Vagina (tissue), 2 donors: Measurements from ENCODE around the gene LAMB4. TPM values are rescaled to one million over a fixed set of nuclear protein-coding genes. Genes with fewer than 3 reads are reported as not detected.

ENCODE experiments used
- DNase-seq, 2 donors: peaks; one replicate each; pipeline ENCODE4 v3.0.0-alpha.2; 2017; ENCODE audit errors: extremely low spot score in 2 of 2
- H3K27ac ChIP-seq: fragments of 200-600 bp; sonication (generic); one replicate; pipeline ENCODE4 v1.5.1; 2019
- H3K27me3 ChIP-seq: fragments of 200-600 bp; sonication (generic); one replicate; pipeline ENCODE4 v1.5.1; 2019
- H3K36me3 ChIP-seq, 2 donors: fragments of 200-600 bp; sonication (generic); one replicate each; pipeline ENCODE4 v1.5.1; 2017 to 2019
- H3K4me1 ChIP-seq: fragments of 200-600 bp; sonication (generic); one replicate; pipeline ENCODE4 v1.5.1; 2019
- H3K4me3 ChIP-seq, 2 donors: fragments of 200-600 bp; sonication (generic); 1 replicate in 1 of 2; 2 replicates in 1 of 2; pipeline ENCODE4 v1.5.1; 2016 to 2019
- H3K9me3 ChIP-seq: fragments of 200-600 bp; sonication (generic); one replicate; pipeline ENCODE4 v1.5.1; 2019
- CTCF ChIP-seq, 3 experiments: fragments of 450-650 bp in 2 of 3; fragments of 200-600 bp in 1 of 3; sonication (generic) in 1 of 3; IDR thresholded peaks; one replicate each; pipeline ENCODE4 v1.5.1; 2017 to 2019; ENCODE audit warnings: antibody characterized with exemption in 3 of 3, mild to moderate bottlenecking in 2 of 3, moderate library complexity in 2 of 3
- POLR2A ChIP-seq, 2 donors: fragments of 450-650 bp; IDR thresholded peaks; one replicate each; pipeline ENCODE4 v1.6.1; 2017; ENCODE audit warnings: antibody characterized with exemption in 2 of 2, mild to moderate bottlenecking in 2 of 2, moderate library complexity in 2 of 2
- POLR2AphosphoS5 ChIP-seq, 2 donors: sonication (generic); formaldehyde crosslinking; IDR thresholded peaks; one replicate each; pipeline ENCODE4 v1.9.0; 2017; ENCODE audit warnings: antibody characterized with exemption in 2 of 2, mild to moderate bottlenecking in 2 of 2, low read depth in 1 of 2; ENCODE audit not compliant: insufficient read depth in 1 of 2
- intact Hi-C: fragments of 100-400 bp; cut with DNase I; formaldehyde crosslinking; loops from one replicate; pipeline ENCODE4 v1.15.1; 2023
- total RNA-seq: library from RNA; depleted of rRNA; stranded (reverse); fragments of >200 nt; gene quantifications from one replicate; pipeline ENCODE4 v1.2.3, GENCODE V29; 2016

Gene LAMB4
- total RNA-seq, 1 donor from 2014 or later = 0.74 TPM

- Histone ChIP-seq H3K36me3 (no peaks in the 10 kb centered on the region), H3K27ac (no peak overlapping the region), H3K9me3 (no peaks in the 10 kb centered on the region), H3K27me3 (no peaks in the 10 kb centered on the region), H3K4me1 (no peaks in the 10 kb centered on the region), H3K4me3 (no peak overlapping the region)
- intact Hi-C loops = no loop called here
- DNase-seq = no peak
- TF ChIP-seq CTCF (IDR thresholded peaks at IDR 0.05) (no peak), POLR2A (IDR thresholded peaks at IDR 0.05) (no peak), POLR2AphosphoS5 (IDR thresholded peaks at IDR 0.05; ENCODE audit: insufficient read depth in 1 of 2, low read depth in 1 of 2) (no peak)
These were observed 27.6 kb upstream of the LAMB4 start for GRCh38 chr7:108157606-108158335.

GRCh38 chr7:108156897-108157605 is 26.9 kb upstream of the LAMB4 start:
- H3K4me1 ChIP-seq = no peaks in the 10 kb centered on the region
- intact Hi-C loops = no loop called here
- no peak for DNase-seq
- H3K27ac ChIP-seq = no peak overlapping the region
- TF ChIP-seq POLR2AphosphoS5 (IDR thresholded peaks at IDR 0.05; ENCODE audit: insufficient read depth in 1 of 2, low read depth in 1 of 2) (no peak), POLR2A (IDR thresholded peaks at IDR 0.05) (no peak), CTCF (IDR thresholded peaks at IDR 0.05) (no peak)
- no peaks in the 10 kb centered on the region for H3K9me3 ChIP-seq
- no peaks in the 10 kb centered on the region for H3K27me3 ChIP-seq
- no peak overlapping the region for H3K4me3 ChIP-seq
- H3K36me3 ChIP-seq = no peaks in the 10 kb centered on the region

GRCh38 chr7:108152198-108152597 is 22.0 kb upstream of the LAMB4 start:
- no peaks in the 10 kb centered on the region for H3K9me3 ChIP-seq
- no peaks in the 10 kb centered on the region for H3K27me3 ChIP-seq
- TF ChIP-seq CTCF (IDR thresholded peaks at IDR 0.05) = no peak
- no peak for TF ChIP-seq POLR2A (IDR thresholded peaks at IDR 0.05)
- no peak for TF ChIP-seq POLR2AphosphoS5 (IDR thresholded peaks at IDR 0.05; ENCODE audit: insufficient read depth in 1 of 2, low read depth in 1 of 2)
- DNase-seq = no peak
- intact Hi-C loops = no loop called here
- H3K4me3 ChIP-seq = no peak overlapping the region
- no peaks in the 10 kb centered on the region for H3K4me1 ChIP-seq
- no peaks in the 10 kb centered on the region for H3K36me3 ChIP-seq
- no peak overlapping the region for H3K27ac ChIP-seq

GRCh38 chr7:108149908-108150307 is 19.7 kb upstream of the LAMB4 start:
- Histone ChIP-seq H3K4me3 (no peak overlapping the region), H3K27ac (no peak overlapping the region), H3K27me3 (no peaks in the 10 kb centered on the region), H3K9me3 (no peaks in the 10 kb centered on the region), H3K4me1 (peaks cover 4% of the 10 kb centered on the region), H3K36me3 (no peaks in the 10 kb centered on the region)
- TF ChIP-seq POLR2A (IDR thresholded peaks at IDR 0.05) (no peak), POLR2AphosphoS5 (IDR thresholded peaks at IDR 0.05; ENCODE audit: insufficient read depth in 1 of 2, low read depth in 1 of 2) (no peak)
- intact Hi-C loops = loop anchor here (5.0 kb wide), 1 partner anchor 283 kb away; no protein-coding TSS in a partner anchor
- DNase-seq = no peak

GRCh38 chr7:108149119-108149518 is 19.0 kb upstream of the LAMB4 start:
- no peak overlapping the region for H3K4me3 ChIP-seq
- no peak for DNase-seq
- H3K36me3 ChIP-seq = no peaks in the 10 kb centered on the region
- no peaks in the 10 kb centered on the region for H3K9me3 ChIP-seq
- no peaks in the 10 kb centered on the region for H3K27me3 ChIP-seq
- intact Hi-C loops = loop anchor here (5.0 kb wide), 1 partner anchor 282 kb away; no protein-coding TSS in a partner anchor
- TF ChIP-seq POLR2AphosphoS5 (IDR thresholded peaks at IDR 0.05; ENCODE audit: insufficient read depth in 1 of 2, low read depth in 1 of 2) = no peak
- no peak for TF ChIP-seq CTCF (IDR thresholded peaks at IDR 0.05)
- no peak for TF ChIP-seq POLR2A (IDR thresholded peaks at IDR 0.05)
- peaks cover 4% of the 10 kb centered on the region for H3K4me1 ChIP-seq
- no peak overlapping the region for H3K27ac ChIP-seq
